B cell (primary cell): ENCODE measurements around the gene PRR35. TPM values are rescaled to one million over a fixed set of nuclear protein-coding genes. Genes with fewer than 3 reads are reported as not detected.

ENCODE experiments used
- ATAC-seq: fragments of 200-7000 bp; cut with Tn5 transposase; one replicate; pipeline ENCODE4 v1.10.0; 2021; ENCODE audit warnings: low read depth, mild to moderate bottlenecking, moderate number of reproducible peaks, moderate library complexity
- CTCF ChIA-PET: fragments of 350-600 bp; sonication (Branson Sonifier 250); formaldehyde crosslinking; loops from one replicate; lab custom pipeline; 2021; ENCODE audit warnings: antibody characterized with exemption, inconsistent platforms; lab: Charles Lee
- POLR2A ChIA-PET: fragments of 350-600 bp; sonication (Branson Sonifier 250); formaldehyde crosslinking; loops from one replicate; lab custom pipeline; 2021; ENCODE audit warnings: antibody characterized with exemption; lab: Charles Lee
- DNase-seq: peaks from one replicate; pipeline ENCODE4 v3.0.0; 2013
- H2AFZ ChIP-seq: 2 replicates; pipeline ENCODE4 v1.6.1; 2012; ENCODE audit warnings: mild to moderate bottlenecking, low read depth, low read length; ENCODE audit not compliant: insufficient read depth, poor library complexity, severe bottlenecking
- H3K27ac ChIP-seq, 2 donors: 1 replicate in 1 of 2; 2 replicates in 1 of 2; pipeline ENCODE4 v1.5.1; 2012 to 2013; ENCODE audit warnings: low read length in 2 of 2, mild to moderate bottlenecking in 2 of 2, moderate library complexity in 1 of 2
- H3K27me3 ChIP-seq, 4 experiments: fragments of 200-600 bp in 1 of 4; sonication (generic) in 1 of 4; replicated peaks in 1 of 4; 1 replicate in 2 of 4; 2 replicates in 2 of 4; pipeline versions ENCODE4 v1.6.1 to v1.7.0; 2013 to 2016; ENCODE audit warnings: low read length in 3 of 4, mild to moderate bottlenecking in 2 of 4, mixed read lengths in 1 of 4, moderate library complexity in 1 of 4; ENCODE audit not compliant: insufficient read depth in 4 of 4, control insufficient read depth in 3 of 4; ENCODE audit errors: control extremely low read depth in 1 of 4
- H3K36me3 ChIP-seq, 2 experiments: replicated peaks in 1 of 2; 1 replicate in 1 of 2; 2 replicates in 1 of 2; pipeline versions ENCODE4 v1.6.1 to v1.7.1; 2013; ENCODE audit warnings: low read length in 1 of 2; ENCODE audit not compliant: insufficient read depth in 2 of 2, control insufficient read depth in 1 of 2; ENCODE audit errors: control extremely low read depth in 1 of 2, extremely low read depth in 1 of 2
- H3K4me1 ChIP-seq, 2 donors: fragments of 200-600 bp in 1 of 2; sonication (generic) in 1 of 2; 1 replicate in 1 of 2; 2 replicates in 1 of 2; pipeline versions ENCODE4 v1.5.1 to v1.6.1; 2013 to 2017; ENCODE audit warnings: low read length in 2 of 2; ENCODE audit not compliant: control insufficient read depth in 2 of 2, insufficient read depth in 2 of 2
- H3K4me2 ChIP-seq: replicated peaks from 2 replicates; pipeline ENCODE3; 2012; ENCODE audit warnings: mild to moderate bottlenecking, low read depth, low read length; ENCODE audit not compliant: poor library complexity, severe bottlenecking
- H3K4me3 ChIP-seq, 5 experiments: fragments of 200-600 bp in 1 of 5; sonication (generic) in 1 of 5; 1 replicate in 3 of 5; 2 replicates in 2 of 5; pipeline versions ENCODE4 v1.5.1 to v1.7.0; 2011 to 2016; ENCODE audit warnings: low read length in 4 of 5, mild to moderate bottlenecking in 4 of 5, low read depth in 2 of 5, control low read depth in 1 of 5, moderate library complexity in 1 of 5; ENCODE audit not compliant: insufficient read depth in 1 of 5; ENCODE audit errors: control extremely low read depth in 1 of 5, extremely low read depth in 1 of 5
- H3K79me2 ChIP-seq: fragments of 200-600 bp; sonication (generic); one replicate; pipeline ENCODE4 v1.6.0; 2016; ENCODE audit warnings: low read length; ENCODE audit not compliant: control insufficient read depth, insufficient read depth
- H3K9ac ChIP-seq: fragments of 200-600 bp; sonication (generic); 2 replicates; pipeline ENCODE4 v1.6.1; 2017; ENCODE audit warnings: mild to moderate bottlenecking, low read length, moderate library complexity
- H3K9me3 ChIP-seq, 3 donors: one replicate each; pipeline versions ENCODE4 v1.6.1 to v1.7.1; 2013; ENCODE audit warnings: low read length in 2 of 3; ENCODE audit not compliant: control insufficient read depth in 2 of 3, insufficient read depth in 1 of 3; ENCODE audit errors: control extremely low read depth in 1 of 3
- H4K20me1 ChIP-seq: 2 replicates; pipeline ENCODE4 v1.6.0; 2012; ENCODE audit warnings: mild to moderate bottlenecking, low read length; ENCODE audit not compliant: insufficient read depth, control insufficient read depth, poor library complexity, severe bottlenecking
- H3K27ac Mint-ChIP-seq: one replicate; pipeline ENCODE4 v1.8.0; 2021; ENCODE audit warnings: mixed read lengths
- H3K27me3 Mint-ChIP-seq: one replicate; pipeline ENCODE4 v1.8.0; 2021; ENCODE audit warnings: mixed read lengths
- H3K4me1 Mint-ChIP-seq: one replicate; pipeline ENCODE4 v1.8.0; 2021; ENCODE audit warnings: mixed read lengths
- H3K4me3 Mint-ChIP-seq: one replicate; pipeline ENCODE4 v1.8.0; 2021; ENCODE audit warnings: mixed read lengths
- H3K9me3 Mint-ChIP-seq: one replicate; pipeline ENCODE4 v1.8.0; 2022; ENCODE audit warnings: mixed read lengths; ENCODE audit not compliant: insufficient read depth
- EZH2 ChIP-seq: IDR thresholded peaks from 2 replicates; pipeline ENCODE4 v1.6.1; 2012; ENCODE audit warnings: borderline replicate concordance, low read depth, mild to moderate bottlenecking, moderate library complexity, low read length; ENCODE audit not compliant: insufficient read depth, poor library complexity, severe bottlenecking
- WGBS: methylation state at CpG from one replicate; pipeline ENCODE4 v1.1.5; 2013; ENCODE audit warnings: missing lambda C conversion rate; ENCODE audit not compliant: insufficient coverage; 5-methylcytosine and 5-hydroxymethylcytosine counted together
- intact Hi-C: fragments of 100-400 bp; cut with micrococcal nuclease; formaldehyde crosslinking; loops from one replicate; pipeline ENCODE4 v1.10.0; 2022
- polyA plus RNA-seq: library from polyadenylated mRNA; depleted of rRNA; stranded (reverse); fragments of >200 nt; gene quantifications from 2 replicates; pipeline ENCODE4 v1.2.3, GENCODE V29; 2012
- total RNA-seq, 2 donors: library from RNA; stranded (reverse); fragments of 120-200 nt in 1 of 2; gene quantifications; 1 replicate in 1 of 2; 2 replicates in 1 of 2; pipeline versions ENCODE4 v1.2.3 to v1.2.4, GENCODE V29; 2013 to 2022
- TF ChIP-seq, protein P1 (sequence below): fragments of 200-600 bp; IDR thresholded peaks from one replicate; pipeline ENCODE4 v1.8.0; 2022; ENCODE audit warnings: antibody characterized with exemption, mild to moderate bottlenecking

Gene PRR35
- total and polyA plus RNA-seq, 2 donors (not counting 1 experiment from before 2014, with no cell fraction given), result not detected

DNA sequence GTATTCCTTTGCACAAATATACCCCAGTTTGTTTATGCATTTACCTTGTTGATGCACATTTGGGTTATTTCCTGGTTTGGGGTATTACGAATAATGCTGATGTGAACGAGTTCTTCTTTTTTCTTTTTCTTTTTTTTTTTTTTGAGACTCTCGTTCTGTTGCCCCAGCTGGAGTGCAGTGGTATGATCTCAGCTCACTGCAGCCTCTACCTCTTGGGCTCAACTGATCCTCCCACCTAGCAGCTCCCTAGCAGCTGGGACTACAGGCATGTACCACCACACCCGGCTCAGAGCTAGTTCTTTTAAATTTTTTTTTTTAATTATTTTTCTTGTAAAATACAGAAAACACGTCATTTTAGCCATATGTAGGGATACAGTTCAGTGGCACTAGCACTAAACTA is 43.7 kb downstream of the PRR35 start:
- H3K4me1 Mint-ChIP-seq, result peaks cover 4% of the 10 kb centered on the region
- WGBS, result no CpG with 5 or more reads among the region's 5 CpGs
- Histone ChIP-seq H3K79me2 (peaks cover 80% of the 10 kb centered on the region), H3K4me3 (no peak overlapping the region), H3K4me1 (no peaks in the 10 kb centered on the region), H3K9me3 (peaks cover 0 to 26% (median 10%) of the 10 kb centered on the region in 3 donors), H3K36me3 (peaks cover 0 to 10% of the 10 kb centered on the region in 2 experiments), H3K9ac (no peak overlapping the region), H4K20me1 (peaks cover 31% of the 10 kb centered on the region), H2AFZ (no peak overlapping the region), H3K4me2 (no peak overlapping the region), H3K27ac (no peak overlapping the region), H3K27me3 (no peaks in the 10 kb centered on the region)
- H3K27me3 Mint-ChIP-seq, result no peaks in the 10 kb centered on the region
- no peak overlapping the region for H3K4me3 Mint-ChIP-seq
- H3K9me3 Mint-ChIP-seq, result no peaks in the 10 kb centered on the region
- ChIA-PET CTCF (interaction anchor here (0.7 kb wide), 1 partner anchor 17 kb away, joined by 3 read pairs; no protein-coding TSS in a partner anchor), POLR2A (interaction anchor here (0.5 kb wide), 1 partner anchor 33 kb away, joined by 4 read pairs; no protein-coding TSS in a partner anchor)
- intact Hi-C loops, result no loop called here
- no peak for ATAC-seq
- H3K27ac Mint-ChIP-seq, result no peak overlapping the region
- no peak for DNase-seq
- TF ChIP-seq, protein P1, sequence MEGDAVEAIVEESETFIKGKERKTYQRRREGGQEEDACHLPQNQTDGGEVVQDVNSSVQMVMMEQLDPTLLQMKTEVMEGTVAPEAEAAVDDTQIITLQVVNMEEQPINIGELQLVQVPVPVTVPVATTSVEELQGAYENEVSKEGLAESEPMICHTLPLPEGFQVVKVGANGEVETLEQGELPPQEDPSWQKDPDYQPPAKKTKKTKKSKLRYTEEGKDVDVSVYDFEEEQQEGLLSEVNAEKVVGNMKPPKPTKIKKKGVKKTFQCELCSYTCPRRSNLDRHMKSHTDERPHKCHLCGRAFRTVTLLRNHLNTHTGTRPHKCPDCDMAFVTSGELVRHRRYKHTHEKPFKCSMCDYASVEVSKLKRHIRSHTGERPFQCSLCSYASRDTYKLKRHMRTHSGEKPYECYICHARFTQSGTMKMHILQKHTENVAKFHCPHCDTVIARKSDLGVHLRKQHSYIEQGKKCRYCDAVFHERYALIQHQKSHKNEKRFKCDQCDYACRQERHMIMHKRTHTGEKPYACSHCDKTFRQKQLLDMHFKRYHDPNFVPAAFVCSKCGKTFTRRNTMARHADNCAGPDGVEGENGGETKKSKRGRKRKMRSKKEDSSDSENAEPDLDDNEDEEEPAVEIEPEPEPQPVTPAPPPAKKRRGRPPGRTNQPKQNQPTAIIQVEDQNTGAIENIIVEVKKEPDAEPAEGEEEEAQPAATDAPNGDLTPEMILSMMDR, result no peak
- TF ChIP-seq EZH2, result no peak

DNA sequence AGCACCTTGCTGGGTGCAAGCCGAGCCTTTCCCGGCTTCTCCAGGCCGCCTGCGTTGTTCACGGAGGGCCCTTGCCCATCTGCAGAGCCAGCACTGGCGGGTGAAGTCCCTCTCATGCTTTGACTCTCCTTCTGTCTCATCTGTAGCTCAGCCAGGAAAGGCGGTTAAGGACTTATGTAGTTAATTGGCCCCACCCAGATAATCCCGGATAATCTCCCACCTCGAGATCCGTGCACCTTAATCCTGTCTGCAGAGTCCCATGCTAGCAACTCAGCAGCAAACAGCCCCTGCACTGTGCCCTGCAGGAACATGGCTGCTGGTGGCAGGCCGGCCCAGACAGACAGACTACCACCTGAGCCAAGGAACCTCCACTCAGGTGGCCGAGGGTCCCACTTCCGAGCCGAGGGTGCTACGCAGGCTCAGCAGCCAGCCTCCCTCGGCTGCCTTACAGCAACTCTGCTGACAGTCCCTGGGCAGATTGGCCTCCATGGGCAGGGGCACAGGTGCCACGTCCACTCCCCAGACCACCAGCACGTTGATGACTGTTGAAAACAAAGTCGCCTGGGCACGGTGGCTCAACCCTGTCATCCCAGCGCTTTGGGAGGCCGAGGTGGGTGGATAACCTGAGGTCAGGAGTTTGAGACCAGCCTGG is 46.6 kb downstream of the PRR35 start:
- H3K4me3 ChIP-seq, result no peak overlapping the region
- TF ChIP-seq EZH2, result no peak
- TF ChIP-seq, protein P1, result no peak
- H3K36me3 ChIP-seq, result no peaks in the 10 kb centered on the region
- no peak overlapping the region for H3K27ac ChIP-seq
- no peaks in the 10 kb centered on the region for H3K27me3 ChIP-seq
- Mint-ChIP-seq H3K27me3 (no peaks in the 10 kb centered on the region), H3K4me1 (peaks cover 8% of the 10 kb centered on the region), H3K9me3 (no peaks in the 10 kb centered on the region), H3K4me3 (no peak overlapping the region), H3K27ac (no peak overlapping the region)
- H3K4me1 ChIP-seq, result no peaks in the 10 kb centered on the region
- intact Hi-C loops, result no loop called here
- H2AFZ ChIP-seq, result no peak overlapping the region
- DNase-seq (no peak), ATAC-seq (no peak)
- WGBS, result over 99% methylated on average over 18 of the region's 22 CpGs
- no peak overlapping the region for H3K9ac ChIP-seq
- CTCF ChIA-PET, result no interaction called here
- POLR2A ChIA-PET, result interaction anchor here (0.6 kb wide), 1 partner anchor 15 kb away, joined by 3 read pairs; no protein-coding TSS in a partner anchor
- H3K9me3 ChIP-seq, result peaks cover 0 to 19% (median 10%) of the 10 kb centered on the region in 3 donors
- peaks cover 90% of the 10 kb centered on the region for H3K79me2 ChIP-seq
- no peak overlapping the region for H3K4me2 ChIP-seq
- H4K20me1 ChIP-seq, result peaks cover 45% of the 10 kb centered on the region
